Smooth muscle cell of the brain vasculature (primary cell): Measurements from ENCODE around the gene MBNL3.
"Not testable (repeated sequence)": the region's sequence is repeated elsewhere in the genome, so short reads cannot be mapped to it uniquely, and the experiment has no call there.

Source experiments
- DNase-seq: peaks from one replicate; pipeline ENCODE4 v3.0.0-alpha.2; 2012; ENCODE audit warnings: low read depth, low spot score

Gene MBNL3

GRCh38 chrX:132375941-132376340 lies 112.9 kb downstream of the MBNL3 start:
- DNase-seq, result no peak

GRCh38 chrX:132373610-132374009 lies 115.2 kb downstream of the MBNL3 start:
- no peak for DNase-seq

GRCh38 chrX:132369617-132370326 lies 119.1 kb downstream of the MBNL3 start:
- no peak for DNase-seq

- no peak for DNase-seq
Measured at GRCh38 chrX:132367984-132368383, 120.9 kb downstream of the MBNL3 start.

GRCh38 chrX:132367314-132367713 lies 121.5 kb downstream of the MBNL3 start:
- no peak for DNase-seq

GRCh38 chrX:132365490-132365889 lies 123.3 kb downstream of the MBNL3 start:
- DNase-seq, result no peak

GRCh38 chrX:132364313-132364712 lies 124.5 kb downstream of the MBNL3 start:
- DNase-seq, result no peak

GRCh38 chrX:132353430-132353829 lies 135.4 kb downstream of the MBNL3 start:
- DNase-seq, result no peak

- DNase-seq, result no peak
Measured at GRCh38 chrX:132336172-132336571, 152.7 kb downstream of the MBNL3 start.

GRCh38 chrX:132333351-132333750 lies 155.5 kb downstream of the MBNL3 start:
- DNase-seq, result no peak

- DNase-seq, result no peak
Measured at GRCh38 chrX:132331532-132331931, 157.3 kb downstream of the MBNL3 start.

GRCh38 chrX:132331000-132331399 lies 157.8 kb downstream of the MBNL3 start:
- no peak for DNase-seq

- DNase-seq, result no peak
Measured at GRCh38 chrX:132330156-132330729, 158.6 kb downstream of the MBNL3 start.

GRCh38 chrX:132326960-132327359 lies 161.9 kb downstream of the MBNL3 start:
- DNase-seq, result not testable (repeated sequence)
